ENCODE results near the gene ZNF536.

DNA sequence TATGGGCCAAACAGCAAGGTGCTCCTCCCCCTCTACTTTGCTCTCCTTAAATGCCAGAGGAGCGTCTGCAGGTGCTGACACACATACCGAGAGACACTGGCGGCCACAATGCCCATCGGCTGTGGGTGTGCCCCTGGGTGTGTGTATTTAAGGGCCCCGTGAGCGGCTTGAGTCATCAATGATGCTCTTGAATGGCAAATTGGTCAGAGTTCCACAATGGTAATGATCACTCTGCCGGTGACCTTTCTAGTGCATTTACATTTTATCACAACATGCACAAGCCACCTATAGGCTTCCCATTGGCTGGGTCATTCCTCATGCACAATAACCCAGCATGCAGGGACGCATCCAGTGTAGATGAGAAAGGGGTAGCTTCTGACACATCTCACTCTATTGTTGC, 124.8 kb downstream of the ZNF536 start:
- TF ChIP-seq, protein P1, sequence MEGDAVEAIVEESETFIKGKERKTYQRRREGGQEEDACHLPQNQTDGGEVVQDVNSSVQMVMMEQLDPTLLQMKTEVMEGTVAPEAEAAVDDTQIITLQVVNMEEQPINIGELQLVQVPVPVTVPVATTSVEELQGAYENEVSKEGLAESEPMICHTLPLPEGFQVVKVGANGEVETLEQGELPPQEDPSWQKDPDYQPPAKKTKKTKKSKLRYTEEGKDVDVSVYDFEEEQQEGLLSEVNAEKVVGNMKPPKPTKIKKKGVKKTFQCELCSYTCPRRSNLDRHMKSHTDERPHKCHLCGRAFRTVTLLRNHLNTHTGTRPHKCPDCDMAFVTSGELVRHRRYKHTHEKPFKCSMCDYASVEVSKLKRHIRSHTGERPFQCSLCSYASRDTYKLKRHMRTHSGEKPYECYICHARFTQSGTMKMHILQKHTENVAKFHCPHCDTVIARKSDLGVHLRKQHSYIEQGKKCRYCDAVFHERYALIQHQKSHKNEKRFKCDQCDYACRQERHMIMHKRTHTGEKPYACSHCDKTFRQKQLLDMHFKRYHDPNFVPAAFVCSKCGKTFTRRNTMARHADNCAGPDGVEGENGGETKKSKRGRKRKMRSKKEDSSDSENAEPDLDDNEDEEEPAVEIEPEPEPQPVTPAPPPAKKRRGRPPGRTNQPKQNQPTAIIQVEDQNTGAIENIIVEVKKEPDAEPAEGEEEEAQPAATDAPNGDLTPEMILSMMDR (IDR thresholded peaks at IDR 0.05; ENCODE audit: low read depth, low read length): no peak
- TF ChIP-seq POLR2A (IDR thresholded peaks at IDR 0.05; ENCODE audit: extremely low read depth, insufficient read length): no peak
- TF ChIP-seq, protein P2, sequence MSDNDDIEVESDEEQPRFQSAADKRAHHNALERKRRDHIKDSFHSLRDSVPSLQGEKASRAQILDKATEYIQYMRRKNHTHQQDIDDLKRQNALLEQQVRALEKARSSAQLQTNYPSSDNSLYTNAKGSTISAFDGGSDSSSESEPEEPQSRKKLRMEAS (IDR thresholded peaks at IDR 0.05; ENCODE audit: low read depth, low read length): no peak
- no peak for TF ChIP-seq MYC (IDR thresholded peaks at IDR 0.05; ENCODE audit: low read depth, low read length)
